Activated naive CD4-positive, alpha-beta T cell treated with Interleukin-2 at 50 U/mL for 16 hours (primary cell): Measurements from ENCODE around the gene KLHL33.
A peak's percentile ranks its signal among the peaks of the same experiment; 100 is the strongest.
"Not testable (repeated sequence)": the region's sequence is repeated elsewhere in the genome, so short reads cannot be mapped to it uniquely, and the experiment has no call there.

ENCODE experiments used
- DNase-seq: peaks from one replicate; pipeline ENCODE4 v3.0.0-alpha.2; 2020

The KLHL33 gene

DNA sequence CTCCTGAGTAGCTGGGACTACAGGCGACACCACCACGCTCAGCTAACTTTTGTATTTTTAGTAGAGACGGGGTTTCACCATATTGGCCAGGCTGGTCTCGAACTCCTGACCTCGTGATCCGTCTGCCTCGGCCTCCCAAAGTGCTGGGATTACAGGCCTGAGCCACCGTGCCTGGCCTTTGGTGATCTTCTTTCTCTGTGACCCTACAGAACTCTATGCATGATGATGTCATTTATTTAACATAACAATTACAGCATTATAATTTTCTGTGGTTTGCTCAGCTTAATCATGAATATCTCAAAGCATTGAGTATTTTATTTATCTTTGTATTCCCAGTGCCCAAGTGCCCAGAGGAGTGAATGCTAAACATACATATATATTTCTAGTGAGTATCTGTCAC, 16.9 kb upstream of the KLHL33 start:
- not testable (repeated sequence) for DNase-seq

DNA sequence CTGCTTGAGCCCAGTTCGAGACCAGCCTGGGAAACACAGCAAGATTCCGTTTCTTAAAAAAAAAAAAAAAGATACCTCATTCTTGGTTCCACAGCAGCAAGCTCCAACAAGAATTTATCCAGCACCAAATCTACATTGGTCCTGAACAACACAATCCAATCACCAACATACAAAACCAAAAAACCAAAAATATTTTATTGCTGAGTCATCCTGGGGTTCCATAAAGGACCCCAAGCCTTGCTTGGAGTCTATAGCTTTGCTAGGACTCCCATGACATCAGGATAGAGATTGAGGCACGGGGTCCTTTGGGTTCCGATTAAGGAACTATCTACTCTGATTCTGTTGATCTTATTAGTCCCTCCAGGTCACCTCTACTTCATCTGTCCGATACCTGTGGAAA, 10.9 kb upstream of the KLHL33 start:
- DNase-seq: no peak

DNA sequence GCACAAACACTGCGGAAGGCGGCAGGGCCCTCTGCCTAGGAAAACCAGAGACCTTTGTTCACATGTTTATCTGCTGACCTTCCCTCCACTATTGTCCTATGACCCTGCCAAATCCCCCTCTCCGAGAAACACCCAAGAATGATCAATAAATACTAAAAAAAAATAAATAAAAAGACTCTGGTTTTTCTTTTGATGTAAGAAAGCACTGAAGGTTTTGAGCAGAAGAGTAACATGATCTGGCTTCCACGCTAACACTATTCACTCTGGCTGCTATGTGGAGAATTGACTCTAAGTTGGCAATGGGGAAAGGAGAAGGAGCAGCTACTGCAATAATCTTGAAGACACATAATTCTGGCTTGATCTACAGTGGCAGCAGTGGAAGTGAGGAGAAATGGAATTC, 7.7 kb upstream of the KLHL33 start:
- DNase-seq: not testable (repeated sequence)

- no peak for DNase-seq
These were observed 5.5 kb upstream of the KLHL33 start for GRCh38 chr14:20441461-20441860.

GRCh38 chr14:20440882-20441281, 4.9 kb upstream of the KLHL33 start:
- peak; percentile 3 for DNase-seq

- DNase-seq: no peak
These were observed 4.5 kb upstream of the KLHL33 start for GRCh38 chr14:20440465-20440864.

GRCh38 chr14:20438664-20439063, 2.7 kb upstream of the KLHL33 start:
- no peak for DNase-seq

DNA sequence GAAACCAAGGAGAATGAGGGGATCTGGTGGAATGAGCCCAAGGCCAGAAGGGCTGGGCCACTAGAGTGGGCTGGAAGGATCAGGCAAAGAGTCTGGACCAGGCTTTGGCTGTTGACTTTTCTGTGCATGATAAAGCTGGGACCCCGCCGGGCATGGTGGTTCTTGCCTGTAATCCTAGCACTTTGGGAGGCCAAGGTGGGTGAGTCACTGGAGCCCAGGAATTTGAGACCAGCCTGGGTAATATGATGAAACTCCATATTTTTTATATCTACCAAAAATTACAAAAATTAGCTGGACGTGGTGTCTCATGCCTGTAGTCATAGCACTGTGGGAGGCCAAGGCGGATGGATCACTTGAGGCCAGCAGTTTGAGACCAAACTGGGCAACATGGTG, 393 bp upstream of the KLHL33 start:
- no peak for DNase-seq

DNA sequence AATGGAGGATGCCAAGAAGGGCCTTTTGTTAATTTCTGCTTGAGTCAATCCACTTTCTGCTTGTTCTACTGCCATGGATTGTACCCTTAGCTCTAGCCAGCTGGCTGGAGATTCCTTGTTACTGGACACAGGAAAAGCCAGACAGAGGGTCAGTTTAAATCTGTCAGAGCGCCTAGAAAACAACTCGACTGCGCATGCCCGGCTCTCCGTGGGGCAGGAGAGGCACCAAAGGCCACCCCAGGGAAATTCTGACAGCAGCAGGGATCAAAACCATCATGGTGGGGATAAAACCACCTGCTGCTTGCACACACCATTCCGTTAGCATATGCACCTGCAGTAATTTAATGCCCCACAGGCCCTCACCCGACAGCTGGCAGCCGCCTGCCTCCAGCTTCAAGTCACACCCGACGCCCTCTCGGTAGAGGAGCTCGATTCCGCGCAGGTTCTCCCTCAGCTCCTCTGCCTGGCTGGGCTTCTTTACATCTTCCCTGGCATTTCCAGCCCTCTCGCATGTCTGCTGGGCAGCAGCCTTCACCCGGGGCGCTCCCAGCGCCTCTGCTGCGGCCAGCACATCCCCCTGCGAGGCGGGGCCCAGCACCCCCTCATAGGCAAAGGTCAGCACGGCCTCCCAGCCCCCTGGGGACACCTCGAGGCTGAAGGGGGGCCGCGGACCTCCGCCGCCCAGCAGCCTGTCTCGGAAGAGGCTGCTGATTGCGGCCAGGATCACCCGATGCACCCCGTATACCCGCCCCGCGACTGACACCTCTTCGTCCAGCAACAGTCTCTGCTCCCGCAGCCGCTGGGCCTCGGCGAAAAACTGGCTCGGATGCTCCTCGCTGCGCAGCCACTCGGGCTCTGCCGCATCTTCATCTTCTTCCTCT, 1.0 kb downstream of the KLHL33 start:
- no peak for DNase-seq

DNA sequence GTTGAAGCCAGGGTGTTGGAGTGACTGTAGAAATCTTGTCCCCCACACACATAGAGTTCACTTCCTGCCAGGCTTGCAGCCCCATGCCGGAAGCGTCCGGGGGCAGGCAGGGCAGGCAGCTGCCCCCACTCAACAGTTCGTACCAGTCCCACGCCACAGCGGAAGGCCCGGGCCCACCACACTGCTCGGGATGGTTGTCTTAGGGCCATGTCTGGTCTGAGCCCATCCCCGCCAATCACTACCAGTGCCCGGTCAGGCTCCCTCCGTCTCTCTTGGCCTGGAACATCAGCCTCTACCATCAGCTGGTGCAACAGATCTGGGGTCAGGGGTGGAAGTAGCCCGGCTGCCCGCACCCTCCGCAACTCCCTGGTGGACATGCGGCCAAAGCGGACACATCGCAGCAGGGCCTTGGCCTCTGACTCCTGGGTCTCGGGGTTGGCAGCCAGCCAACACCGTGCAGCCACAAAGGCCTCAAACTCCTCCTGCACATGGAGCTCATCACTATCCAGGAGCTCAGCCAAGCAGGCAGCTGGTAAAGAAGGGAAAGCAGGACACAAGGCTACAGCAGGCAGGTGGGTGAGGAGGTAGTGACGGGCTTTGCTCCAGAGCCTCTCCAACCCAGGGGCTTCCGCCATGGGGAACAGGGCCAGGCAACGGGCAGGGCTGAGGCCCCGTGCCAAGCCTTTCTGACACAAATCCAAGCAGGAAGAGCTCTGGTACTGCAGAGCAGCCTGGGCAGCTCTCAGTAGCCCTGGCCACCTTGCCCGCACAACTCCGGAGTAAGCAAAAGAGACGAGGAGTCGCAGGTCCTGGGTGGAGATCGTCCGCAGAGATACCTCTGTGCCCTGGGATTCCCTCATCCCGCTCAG, 5.9 kb downstream of the KLHL33 start:
- no peak for DNase-seq

DNA sequence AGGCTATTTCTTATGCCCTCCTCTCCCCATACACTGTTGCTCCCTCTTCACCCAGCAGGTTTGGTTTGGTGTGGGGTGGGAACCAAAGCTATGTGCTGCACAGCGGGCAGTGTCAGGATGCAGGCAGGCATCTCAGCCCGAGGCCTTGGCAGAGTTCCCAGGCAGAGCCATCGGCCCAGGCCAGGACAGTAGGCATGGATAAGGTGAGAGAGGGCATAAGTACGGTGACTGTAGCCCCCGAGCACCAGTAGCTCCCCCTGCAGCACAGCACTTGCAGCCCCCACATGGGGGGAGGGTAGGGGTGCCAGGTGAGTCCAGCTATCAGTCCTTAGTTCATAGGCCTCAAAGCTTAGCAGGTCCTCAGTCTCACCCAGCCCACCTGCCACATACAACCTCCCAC, 7.2 kb downstream of the KLHL33 start:
- no peak for DNase-seq

DNA sequence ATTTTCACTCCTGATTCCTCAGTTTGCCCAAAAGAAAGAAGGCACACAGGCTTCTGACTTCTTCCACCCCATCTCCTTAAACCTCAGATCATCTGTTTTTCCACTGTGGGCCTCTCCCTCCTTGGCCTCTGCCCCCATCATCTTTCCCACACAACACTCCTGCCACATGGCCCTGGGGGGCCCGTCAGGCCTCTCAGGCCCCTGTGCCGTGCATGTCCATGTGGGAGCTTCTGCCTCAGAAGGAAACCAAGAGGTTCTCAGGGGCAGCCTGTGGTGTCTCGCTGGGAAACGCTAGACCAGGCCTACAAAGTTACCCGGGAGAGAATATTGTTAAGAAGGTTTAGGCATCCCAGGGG, 8.0 kb downstream of the KLHL33 start:
- DNase-seq: no peak

DNA sequence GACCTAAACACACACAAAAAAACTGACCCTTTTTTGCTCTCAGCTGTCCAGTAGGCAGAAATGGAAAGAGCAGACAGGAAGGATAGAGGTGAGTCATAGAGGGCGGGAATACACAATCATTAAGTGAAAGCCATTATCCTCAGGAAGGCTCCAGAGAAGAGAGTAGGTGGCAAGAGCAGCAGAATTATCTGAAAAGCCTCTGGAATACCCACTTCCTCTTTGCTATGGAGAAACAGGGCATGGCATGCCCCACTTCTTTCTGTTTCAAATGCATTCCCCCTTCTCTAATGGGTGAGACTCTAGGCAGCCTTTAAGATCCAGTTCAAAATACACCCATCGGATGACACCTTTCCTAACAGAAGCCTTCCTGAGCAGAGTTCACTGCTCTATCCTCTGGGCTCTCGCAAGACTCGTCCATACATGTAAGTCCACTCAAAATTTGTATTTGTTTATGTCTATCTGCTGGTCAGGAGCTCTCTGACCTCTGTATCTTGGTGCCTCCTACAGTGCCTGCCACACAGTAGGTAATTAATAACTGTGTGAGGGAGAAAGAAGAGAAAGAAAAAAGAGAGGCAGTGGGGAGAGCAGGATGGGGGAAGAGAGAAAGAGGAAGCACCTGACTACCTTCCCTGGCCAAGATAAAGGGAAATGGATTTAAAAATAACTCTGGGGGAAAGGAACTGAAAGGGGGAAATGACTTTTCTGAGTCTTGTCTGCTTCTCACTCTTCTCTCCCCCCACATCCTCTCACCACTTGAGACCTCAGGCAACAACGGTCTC, 8.5 kb downstream of the KLHL33 start:
- DNase-seq: no peak

DNA sequence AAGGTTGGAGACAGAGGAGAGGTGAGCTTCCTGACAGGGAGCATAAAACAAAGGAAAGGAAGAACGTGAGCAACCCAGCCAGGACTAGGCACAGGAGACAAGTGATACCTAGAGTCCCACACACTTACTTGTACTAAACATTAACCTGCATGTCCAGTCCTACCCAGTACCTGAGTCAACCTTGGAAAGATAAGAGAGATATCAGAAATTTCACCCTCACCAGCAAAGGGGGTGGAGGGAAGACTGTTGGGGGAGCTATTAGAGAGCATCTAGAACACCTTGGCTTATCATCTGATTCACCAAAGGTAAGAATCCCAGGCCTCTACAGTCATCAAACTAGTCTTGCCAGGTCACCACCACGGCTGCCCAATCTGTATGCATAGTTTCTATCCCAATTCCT, 11.1 kb downstream of the KLHL33 start:
- no peak for DNase-seq

- DNase-seq: no peak
These were observed 13.1 kb downstream of the KLHL33 start for GRCh38 chr14:20422886-20423285.

DNA sequence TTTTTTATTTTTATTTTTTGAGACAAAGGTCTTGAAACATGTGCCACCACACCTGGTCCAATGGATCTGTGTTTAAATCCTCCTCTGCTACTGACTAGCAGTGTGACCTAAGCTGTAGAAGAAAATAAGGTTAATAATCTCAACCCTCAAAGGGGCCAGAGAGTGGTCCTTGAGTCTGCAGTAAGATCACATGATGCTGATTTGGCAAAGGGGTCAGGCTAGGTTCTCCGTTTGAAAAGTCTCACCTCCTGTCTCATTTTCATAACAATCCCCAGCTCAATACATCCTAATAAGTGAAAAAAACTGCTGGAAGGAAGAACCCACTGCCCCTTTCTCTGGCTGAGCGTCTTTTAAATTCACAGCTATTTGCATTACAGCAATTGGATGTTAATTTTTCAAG, 14.7 kb downstream of the KLHL33 start:
- no peak for DNase-seq

GRCh38 chr14:20419419-20419818, 16.5 kb downstream of the KLHL33 start:
- DNase-seq: no peak

- no peak for DNase-seq
These were observed 17.5 kb downstream of the KLHL33 start for GRCh38 chr14:20418501-20418909.

DNA sequence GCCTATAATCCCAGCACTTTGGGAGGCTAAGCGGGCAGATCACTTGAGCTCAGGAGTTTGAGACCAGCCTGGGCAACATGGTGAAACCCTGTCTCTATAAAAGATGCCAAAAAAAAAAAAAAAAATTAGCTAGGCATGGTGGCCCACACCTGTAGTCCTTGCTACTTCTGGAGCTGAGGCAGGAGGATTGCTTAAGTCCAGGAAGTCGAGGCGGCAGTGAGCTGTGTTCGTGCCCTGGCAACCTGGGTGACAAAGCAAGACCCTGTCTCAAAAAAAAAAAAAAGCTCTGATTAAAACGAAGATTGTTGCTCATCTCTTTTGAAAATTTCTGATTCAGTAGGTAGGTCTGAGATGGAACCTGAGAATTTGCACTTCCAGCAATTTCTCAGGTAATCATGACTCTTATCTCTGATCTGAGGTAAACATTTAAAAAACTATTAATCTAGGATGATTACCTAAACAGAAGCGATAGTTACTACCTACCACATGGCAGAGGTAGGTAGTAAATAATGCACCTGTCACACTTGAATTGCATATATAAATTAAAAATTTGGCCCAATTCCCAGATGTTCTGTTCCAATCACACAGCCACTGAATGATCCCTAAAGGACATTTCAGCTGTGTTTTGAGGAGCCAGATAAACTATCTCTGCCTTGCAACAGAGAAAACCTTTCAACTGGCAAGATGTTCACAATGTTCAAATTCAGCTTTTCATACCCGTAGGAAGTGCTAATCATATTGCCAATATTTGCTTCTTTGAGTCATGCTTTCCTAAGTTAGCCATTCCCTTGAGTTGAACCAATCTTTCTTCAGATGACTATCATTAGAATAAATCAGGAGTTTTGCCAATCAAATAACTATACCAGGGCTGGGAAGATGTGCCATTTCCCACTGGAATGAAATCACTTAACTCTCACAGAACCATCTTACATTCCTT, 18.4 kb downstream of the KLHL33 start:
- no peak for DNase-seq

- DNase-seq: no peak
These were observed 19.7 kb downstream of the KLHL33 start for GRCh38 chr14:20416223-20416622.

GRCh38 chr14:20415782-20416206, 20.2 kb downstream of the KLHL33 start:
- peak; percentile 17 for DNase-seq

- peak; percentile 10 for DNase-seq
These were observed 22.3 kb downstream of the KLHL33 start for GRCh38 chr14:20413744-20414082.
